ENCODE measurements around the gene HTT.

Gene HTT
- total RNA-seq = 203 reads per million, percentile 92 among the genes with 10 or more reads in this experiment

GRCh38 chr4:3074078-3074845 is at the start of gene HTT, which contains the start of gene HTT-AS:
Gene HTT (plus strand): TSS chr4:3074681. CDS start chr4:3074826, 145 bp downstream.
Gene HTT-AS (minus strand): TSS chr4:3074538.
- DNase-seq = peak; percentile 94

- no peak for DNase-seq
Observed at GRCh38 chr4:3025881-3026280, 48.6 kb upstream of the HTT start.

- DNase-seq = no peak
Observed at GRCh38 chr4:3026540-3026939, 47.9 kb upstream of the HTT start.

DNA sequence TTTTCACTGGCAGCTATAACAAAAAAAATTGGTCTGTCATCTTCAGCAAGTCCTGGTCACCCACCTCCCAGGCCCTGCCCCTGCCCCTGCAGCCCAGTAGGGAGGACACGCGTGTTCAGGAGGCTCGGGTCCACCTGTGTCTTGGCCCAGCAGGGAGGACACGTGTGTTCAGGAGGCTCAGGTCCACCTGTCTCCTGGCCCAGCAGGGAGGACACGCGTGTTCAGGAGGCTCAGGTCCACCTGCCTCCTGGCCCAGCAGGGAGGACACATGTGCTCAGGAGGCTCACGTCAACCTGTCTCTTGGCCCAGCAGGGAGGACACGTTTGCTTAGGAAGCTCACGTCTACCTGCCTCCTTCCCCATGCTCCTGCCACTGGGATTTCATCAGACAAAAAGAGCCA is 45.0 kb upstream of the HTT start:
- DNase-seq = no peak

DNA sequence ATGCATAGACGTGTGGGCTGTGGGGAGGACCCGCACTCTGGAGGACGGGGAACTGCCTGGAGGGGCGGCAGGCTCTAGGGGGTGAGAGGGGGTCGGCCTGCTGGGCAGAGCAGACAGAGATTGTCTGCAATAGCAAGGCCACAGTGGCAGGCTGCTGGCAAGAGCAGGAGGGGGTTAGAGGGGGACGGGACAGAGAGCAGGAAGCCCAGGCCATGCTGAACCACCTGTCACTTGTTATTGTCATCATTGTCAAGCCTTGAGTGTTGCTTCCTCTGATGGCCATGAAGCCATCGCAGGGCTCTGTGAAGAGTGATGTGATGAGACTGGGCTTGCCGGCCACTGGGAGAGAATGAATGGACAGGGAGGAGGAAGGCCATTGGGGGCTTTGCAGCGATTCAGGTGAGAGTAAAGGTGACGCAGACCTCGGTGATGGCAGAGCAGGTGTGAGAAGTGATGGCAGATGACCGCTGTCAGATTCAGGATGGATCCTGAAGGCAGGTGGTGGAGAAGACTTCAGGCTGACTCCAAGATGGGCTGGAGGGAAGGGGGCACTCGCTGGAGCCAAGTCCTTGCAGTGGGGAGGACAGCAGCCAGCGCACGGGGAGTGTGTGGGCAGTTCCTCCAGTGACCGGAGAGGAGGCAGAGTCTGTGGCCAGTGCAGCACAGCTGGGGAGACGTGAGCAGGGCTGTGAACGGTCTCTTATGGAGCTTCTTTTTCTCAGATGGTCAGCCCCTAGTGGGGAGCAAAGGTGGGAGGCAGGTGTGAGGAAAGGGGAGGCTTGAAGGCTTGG is 43.7 kb upstream of the HTT start:
- DNase-seq = no peak

GRCh38 chr4:3031357-3032082 is 43.0 kb upstream of the HTT start:
- DNase-seq = no peak

DNA sequence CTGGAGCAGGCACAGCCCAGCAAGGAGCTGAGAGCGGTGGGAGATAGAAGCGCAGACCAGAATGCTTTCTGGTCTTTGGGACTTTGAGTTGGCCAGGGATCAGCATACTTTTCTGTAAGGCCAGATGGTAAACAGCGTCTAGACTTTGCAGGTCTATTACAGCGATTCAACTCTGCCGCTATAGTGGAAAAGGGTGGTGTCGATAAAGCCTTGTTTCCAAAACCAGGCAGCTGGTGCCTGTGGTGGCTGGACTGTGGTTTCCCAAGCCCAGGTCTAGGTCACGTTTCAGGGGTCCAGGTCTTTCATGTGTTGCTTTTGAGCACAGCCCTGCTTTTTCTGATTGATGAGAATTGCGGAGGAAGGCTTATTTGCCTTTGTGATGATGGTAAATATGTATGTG is 40.2 kb upstream of the HTT start:
- DNase-seq = no peak

DNA sequence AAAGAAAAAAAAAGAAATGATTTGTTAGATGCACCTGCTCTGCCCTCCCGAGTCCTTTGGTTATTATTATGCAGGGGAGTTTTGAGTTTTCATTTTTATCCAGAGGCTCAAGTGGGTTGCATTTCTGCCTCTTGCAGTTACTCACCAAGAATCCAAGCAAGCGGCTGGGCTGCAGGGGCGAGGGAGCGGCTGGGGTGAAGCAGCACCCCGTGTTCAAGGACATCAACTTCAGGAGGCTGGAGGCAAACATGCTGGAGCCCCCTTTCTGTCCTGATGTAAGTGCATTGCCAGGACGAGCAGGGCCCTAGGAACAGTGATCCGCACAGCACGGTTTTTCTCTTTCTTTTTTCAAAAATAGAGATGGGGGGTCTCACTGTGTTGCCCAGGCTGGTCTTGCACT is 39.2 kb upstream of the HTT start:
- DNase-seq = no peak

DNA sequence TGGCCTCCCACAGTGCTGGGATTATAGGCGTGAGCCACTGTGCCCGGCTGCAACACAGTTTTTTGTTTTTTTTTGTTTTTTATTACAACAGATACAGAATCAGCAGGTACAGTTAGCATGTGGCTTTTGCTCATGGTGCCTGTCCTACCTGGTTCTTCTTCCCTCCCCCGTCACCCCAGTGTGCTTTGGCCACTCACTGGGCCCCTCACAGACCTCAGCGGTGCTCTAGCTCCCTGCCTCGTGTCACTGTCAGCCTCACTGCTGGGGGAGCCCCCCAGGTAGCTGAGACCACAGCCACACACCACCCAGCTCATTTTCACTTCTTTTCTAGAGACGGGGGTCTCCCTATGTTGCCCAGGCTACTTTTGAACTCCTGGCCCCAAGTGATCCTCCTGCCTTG is 38.8 kb upstream of the HTT start:
- no peak for DNase-seq

DNA sequence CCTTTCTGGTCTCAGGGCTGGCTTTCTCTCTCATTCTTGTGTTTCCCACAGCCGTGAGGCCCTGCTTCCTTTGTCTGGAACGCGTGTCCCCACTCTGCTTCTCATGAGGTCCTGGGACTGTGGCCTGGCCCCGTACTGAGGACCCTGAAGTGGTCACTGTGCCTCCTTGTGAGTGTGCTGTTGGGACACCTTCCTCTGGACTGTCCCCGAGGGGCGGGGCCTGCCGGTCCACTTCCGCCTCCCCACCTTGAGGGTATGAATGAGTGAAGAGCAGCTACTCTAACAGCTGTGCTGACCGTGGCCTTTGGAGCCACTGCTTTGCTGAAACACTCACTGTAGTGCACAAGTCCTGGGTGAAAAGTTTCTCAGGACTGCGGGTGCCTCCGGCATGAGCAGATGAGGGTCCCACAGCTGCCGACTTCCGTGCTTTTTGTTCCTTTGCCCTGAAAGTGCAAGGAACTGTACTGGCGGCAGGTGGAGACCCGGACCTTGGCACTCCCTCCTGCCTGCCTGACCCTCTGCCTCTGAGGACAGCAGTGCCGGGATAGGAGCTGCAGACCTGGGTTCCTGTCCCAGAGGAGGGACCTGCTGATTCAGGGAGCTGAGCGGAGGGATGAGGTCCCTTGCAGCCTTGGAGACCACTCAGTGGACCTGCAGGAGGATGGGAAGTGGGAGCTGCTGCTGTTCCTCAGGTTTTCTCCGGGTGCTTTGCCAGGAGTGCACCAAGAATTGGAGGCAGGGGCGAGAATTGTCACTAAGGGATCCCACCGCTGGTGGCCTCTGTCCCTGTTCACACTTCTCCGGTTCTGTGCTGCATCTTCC is 38.1 kb upstream of the HTT start:
- DNase-seq = no peak

- no peak for DNase-seq
Observed at GRCh38 chr4:3037957-3038461, 36.5 kb upstream of the HTT start.

DNA sequence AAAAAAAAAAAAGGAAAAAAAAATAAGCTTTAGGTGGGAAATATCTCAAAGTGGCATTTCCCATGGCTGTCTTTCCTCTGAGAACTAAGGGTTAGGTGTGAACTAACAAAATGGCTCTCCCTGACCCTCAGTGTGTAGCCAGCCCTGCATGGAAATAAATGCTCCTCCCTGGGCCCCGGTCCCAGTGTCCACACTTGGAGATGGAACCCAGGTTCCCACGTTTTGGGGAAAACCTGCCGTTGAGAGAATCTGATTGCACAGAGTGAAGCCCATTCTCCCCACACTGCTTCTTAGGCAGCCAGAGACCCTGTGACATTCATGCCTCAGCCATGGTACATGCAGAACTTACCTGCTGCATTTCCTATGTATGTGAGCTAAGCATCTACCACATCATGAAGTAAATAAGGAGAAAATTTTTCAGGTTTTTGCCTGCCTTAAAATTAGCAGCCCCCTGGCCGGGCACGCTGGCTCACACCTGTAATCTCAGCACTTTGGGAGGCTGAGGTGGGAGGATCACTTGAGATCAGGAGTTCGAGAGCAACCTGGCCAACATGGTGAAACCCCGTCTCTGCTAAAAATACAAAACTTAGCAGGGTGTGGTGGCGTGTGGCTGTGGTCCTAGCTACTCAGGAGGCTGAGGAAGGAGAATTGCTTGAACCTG is 34.6 kb upstream of the HTT start:
- DNase-seq = no peak

GRCh38 chr4:3040452-3041191 is 33.9 kb upstream of the HTT start:
- no peak for DNase-seq

DNA sequence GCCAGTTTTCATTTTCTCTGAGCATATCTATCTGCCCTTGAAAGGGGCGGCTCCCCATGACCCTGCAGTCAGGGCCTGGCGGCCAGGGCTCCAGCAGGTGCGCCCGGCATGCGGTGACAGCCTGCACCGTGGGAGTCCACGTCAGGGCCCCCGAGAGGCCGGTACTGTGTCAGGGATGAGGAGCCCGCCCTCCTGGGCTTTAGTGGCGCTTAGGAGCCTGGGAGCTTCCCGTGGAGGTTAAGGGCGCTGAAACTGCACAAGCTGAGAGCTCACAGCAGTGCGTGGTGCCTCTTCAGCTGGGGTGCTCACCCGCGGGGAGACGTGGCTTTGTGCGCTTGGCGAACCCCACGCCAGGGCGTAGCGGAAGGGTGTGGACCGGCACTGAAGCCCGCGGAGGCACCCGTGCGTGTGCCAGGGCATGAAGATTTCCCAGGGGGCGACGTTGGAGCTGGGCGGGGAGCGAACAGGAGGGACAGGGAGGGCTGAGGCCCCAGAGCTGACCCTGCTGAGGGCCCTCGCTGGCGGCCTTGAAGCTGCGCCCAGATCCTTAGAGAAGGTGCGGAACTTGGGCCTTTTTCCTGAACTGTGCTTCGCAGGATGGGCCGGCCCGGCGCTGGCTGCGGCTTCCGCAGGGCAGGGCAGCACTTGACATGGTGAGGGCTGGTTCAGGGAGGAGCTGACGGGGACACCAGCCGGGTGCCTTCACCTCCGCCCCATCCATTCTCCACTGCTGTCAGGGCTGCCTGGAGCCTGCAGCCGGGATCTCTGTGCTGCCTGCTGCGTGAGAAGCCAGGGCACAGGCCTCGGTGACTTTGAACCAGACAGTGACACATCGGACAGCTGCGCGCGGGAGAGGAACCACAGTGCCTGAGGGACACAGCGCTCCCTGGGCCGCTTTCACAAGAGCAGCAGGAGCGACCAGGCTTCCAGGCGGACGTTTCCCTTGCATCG is 33.0 kb upstream of the HTT start:
- DNase-seq = peak; percentile 12

DNA sequence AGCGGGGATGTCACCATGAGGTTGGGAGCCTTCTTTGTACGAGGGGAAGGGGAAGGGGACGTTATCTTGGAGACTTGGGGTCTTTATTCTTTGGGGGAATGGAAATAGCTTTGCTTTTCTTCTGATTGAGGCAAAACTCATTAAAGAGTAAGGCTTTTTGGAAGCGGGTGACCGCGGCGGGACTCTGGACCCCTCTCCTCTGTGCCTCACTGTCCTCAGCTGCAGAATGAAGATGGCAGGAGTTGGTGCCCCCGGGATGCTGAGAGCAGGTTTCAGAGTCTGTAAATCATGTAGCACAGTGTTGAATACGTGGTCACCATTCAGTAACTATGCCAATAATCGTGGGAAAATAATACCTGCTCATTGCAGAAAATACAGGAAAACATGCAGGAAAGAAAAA is 32.3 kb upstream of the HTT start:
- DNase-seq = no peak

- DNase-seq = no peak
Observed at GRCh38 chr4:3043282-3044020, 31.0 kb upstream of the HTT start.

DNA sequence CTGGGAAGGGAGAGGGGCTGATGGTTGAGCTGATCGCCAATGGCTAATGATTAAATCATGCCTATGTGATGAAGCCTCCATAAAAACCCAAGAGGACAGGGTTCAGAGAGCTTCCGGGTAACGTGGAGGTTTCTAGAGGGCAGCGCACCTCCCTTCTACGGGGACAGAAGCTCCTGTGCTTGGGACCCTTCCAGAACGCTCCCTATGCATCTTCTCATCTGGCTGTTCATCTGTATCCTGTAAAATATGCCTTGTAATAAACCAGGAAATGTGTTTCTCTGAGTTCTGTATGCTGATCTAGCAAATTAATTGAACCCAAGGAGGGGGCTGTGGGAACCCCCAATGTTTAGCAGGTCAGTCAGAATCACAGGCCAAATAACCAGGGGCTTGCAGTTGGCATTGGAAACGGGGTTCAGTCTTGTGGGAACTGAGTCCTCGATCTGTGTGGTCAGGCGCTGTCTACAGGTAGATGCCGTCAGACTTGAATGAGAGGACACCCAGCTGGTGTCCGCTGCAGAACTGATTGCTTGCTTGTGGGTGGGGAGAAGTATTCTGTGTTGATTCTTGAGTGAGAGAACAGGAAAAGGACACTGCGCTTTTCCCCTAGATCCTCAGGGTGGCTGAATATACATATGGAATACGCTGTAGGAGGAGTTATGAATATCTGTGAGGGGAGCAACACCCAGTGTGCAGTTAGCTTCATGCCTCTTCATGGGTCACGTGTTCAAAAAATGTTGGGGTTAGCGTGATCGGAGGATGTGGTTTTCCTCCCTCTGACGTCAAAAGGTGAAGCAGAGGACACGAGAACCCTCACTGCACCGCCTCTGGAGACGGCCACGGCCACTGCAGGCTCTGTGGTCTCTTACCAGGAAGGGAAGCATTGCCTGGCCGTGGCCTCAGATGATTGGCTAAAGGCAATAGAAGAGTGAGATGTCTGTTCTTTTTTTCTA is 29.3 kb upstream of the HTT start:
- peak; percentile 55 for DNase-seq

GRCh38 chr4:3046162-3046561 is 28.3 kb upstream of the HTT start:
- DNase-seq = no peak
